HFF-Myc (cell line): ENCODE data around the gene INO80B.
A peak's percentile ranks its signal among the peaks of the same experiment; 100 is the strongest.

Experiments
- DNase-seq: peaks from one replicate; pipeline ENCODE4 v3.0.0-alpha.2; 2011; ENCODE audit warnings: low read depth; ENCODE audit errors: extremely low read depth
- H3K4me3 ChIP-seq: replicated peaks from 2 replicates; pipeline ENCODE4 v1.5.1; 2011; ENCODE audit warnings: low read depth, mild to moderate bottlenecking, control low read depth, low read length
- CTCF ChIP-seq: IDR thresholded peaks from 2 replicates; pipeline ENCODE4 v1.5.1; 2012; ENCODE audit warnings: mild to moderate bottlenecking, low read depth, low read length, control low read depth; ENCODE audit errors: missing control alignments

Gene INO80B

GRCh38 chr2:74454654-74455511 lies at the start of gene INO80B:
Gene INO80B, plus strand, starts transcription at chr2:74455087. Its CDS starts 30 bp downstream, at chr2:74455117.
- no peak for TF ChIP-seq CTCF
- DNase-seq, result peak; percentile 97
- H3K4me3 ChIP-seq, result peak within 1 kb of the TSS; percentile 59

GRCh38 chr2:74406035-74406434 lies 48.9 kb upstream of the INO80B start:
- H3K4me3 ChIP-seq, result no peak overlapping the region
- TF ChIP-seq CTCF, result no peak
- DNase-seq, result no peak

- H3K4me3 ChIP-seq, result no peak overlapping the region
- no peak for TF ChIP-seq CTCF
- no peak for DNase-seq
Observed at GRCh38 chr2:74407682-74408081, 47.2 kb upstream of the INO80B start.

- DNase-seq, result no peak
- H3K4me3 ChIP-seq, result no peak overlapping the region
- TF ChIP-seq CTCF, result no peak
Observed at GRCh38 chr2:74413001-74413698, 41.7 kb upstream of the INO80B start.

GRCh38 chr2:74414441-74414840 lies 40.4 kb upstream of the INO80B start:
- peak overlapping the region; percentile 29; the same call in 1 of the 2 replicates for H3K4me3 ChIP-seq
- no peak for DNase-seq
- no peak for TF ChIP-seq CTCF

GRCh38 chr2:74414881-74415761 lies 39.8 kb upstream of the INO80B start:
- peak overlapping the region; percentile 29 for H3K4me3 ChIP-seq
- DNase-seq, result no peak
- TF ChIP-seq CTCF, result peak; percentile 25
